Hepatocyte (in vitro differentiated cells): ENCODE measurements around the gene SHANK1.

Experiments used
- EZH2 ChIP-seq: fragments of 200-600 bp; sonication (generic); IDR thresholded peaks from 2 replicates; pipeline ENCODE4 v1.6.1; 2016; ENCODE audit warnings: antibody characterized with exemption, mild to moderate bottlenecking, borderline replicate concordance
- EZH2phosphoT487 ChIP-seq: fragments of 200-600 bp; sonication (generic); IDR thresholded peaks from one replicate; pipeline ENCODE4 v1.6.1; 2018; ENCODE audit warnings: antibody characterized with exemption, mild to moderate bottlenecking, low read depth, moderate library complexity; ENCODE audit not compliant: unreplicated experiment, severe bottlenecking
- TF ChIP-seq, protein P1 (sequence below): fragments of 200-600 bp; sonication (generic); IDR thresholded peaks from 2 replicates; pipeline ENCODE4 v1.5.1; 2016; ENCODE audit warnings: antibody characterized with exemption, mild to moderate bottlenecking; ENCODE audit not compliant: poor library complexity

DNA sequence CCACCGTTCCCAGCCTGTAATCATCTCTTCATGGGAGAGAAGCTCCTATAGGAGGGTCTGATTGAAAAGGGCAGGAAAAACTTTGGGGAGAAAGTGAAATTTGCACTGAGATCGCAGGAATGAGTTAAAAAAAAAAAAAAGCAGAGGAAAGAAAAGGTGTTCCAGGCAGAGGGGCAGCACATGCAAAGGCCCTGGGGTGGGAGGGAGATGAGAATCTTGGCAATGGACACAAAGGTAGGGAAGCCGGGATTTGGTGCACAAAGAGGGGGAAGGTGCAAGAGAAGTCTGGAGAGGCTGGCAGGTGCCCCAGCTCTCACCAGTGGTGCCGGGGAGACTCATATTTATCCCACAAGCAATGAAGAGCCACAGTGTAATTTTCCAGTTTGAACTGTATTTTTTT lies 34.3 kb upstream of the SHANK1 start:
- TF ChIP-seq, protein P1, sequence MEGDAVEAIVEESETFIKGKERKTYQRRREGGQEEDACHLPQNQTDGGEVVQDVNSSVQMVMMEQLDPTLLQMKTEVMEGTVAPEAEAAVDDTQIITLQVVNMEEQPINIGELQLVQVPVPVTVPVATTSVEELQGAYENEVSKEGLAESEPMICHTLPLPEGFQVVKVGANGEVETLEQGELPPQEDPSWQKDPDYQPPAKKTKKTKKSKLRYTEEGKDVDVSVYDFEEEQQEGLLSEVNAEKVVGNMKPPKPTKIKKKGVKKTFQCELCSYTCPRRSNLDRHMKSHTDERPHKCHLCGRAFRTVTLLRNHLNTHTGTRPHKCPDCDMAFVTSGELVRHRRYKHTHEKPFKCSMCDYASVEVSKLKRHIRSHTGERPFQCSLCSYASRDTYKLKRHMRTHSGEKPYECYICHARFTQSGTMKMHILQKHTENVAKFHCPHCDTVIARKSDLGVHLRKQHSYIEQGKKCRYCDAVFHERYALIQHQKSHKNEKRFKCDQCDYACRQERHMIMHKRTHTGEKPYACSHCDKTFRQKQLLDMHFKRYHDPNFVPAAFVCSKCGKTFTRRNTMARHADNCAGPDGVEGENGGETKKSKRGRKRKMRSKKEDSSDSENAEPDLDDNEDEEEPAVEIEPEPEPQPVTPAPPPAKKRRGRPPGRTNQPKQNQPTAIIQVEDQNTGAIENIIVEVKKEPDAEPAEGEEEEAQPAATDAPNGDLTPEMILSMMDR, result no peak
- TF ChIP-seq EZH2 (no peak), EZH2phosphoT487 (no peak)
